Astrocyte (in vitro differentiated cells and primary cell): ENCODE data around the gene TSHZ1. TPM values are rescaled to one million over a fixed set of nuclear protein-coding genes. Genes with fewer than 3 reads are reported as not detected.

Experiments used
- DNase-seq: peaks from one replicate; pipeline ENCODE4 v3.0.0-alpha.2; 2010; ENCODE audit warnings: low read depth
- FAIRE-seq: peaks from 2 replicates; lab custom pipeline; 2011; peaks lifted over from hg19 to GRCh38; lab: Jason Lieb, UNC
- H2AFZ ChIP-seq: 2 replicates; pipeline ENCODE4 v1.6.0; 2012; ENCODE audit warnings: low read depth, low read length, inconsistent platforms
- H3K27ac ChIP-seq: 2 replicates; pipeline ENCODE4 v1.5.1; 2011; ENCODE audit warnings: low read depth, low read length, inconsistent platforms
- H3K27me3 ChIP-seq: 2 replicates; pipeline ENCODE4 v1.6.0; 2011; ENCODE audit warnings: low read length, inconsistent platforms; ENCODE audit not compliant: insufficient read depth
- H3K36me3 ChIP-seq: 2 replicates; pipeline ENCODE4 v1.5.1; 2011; ENCODE audit warnings: low read length, inconsistent platforms; ENCODE audit not compliant: insufficient read depth
- H3K4me1 ChIP-seq: 2 replicates; pipeline ENCODE4 v1.5.1; 2011; ENCODE audit warnings: low read length, inconsistent platforms; ENCODE audit not compliant: insufficient read depth
- H3K4me2 ChIP-seq: 2 replicates; pipeline ENCODE4 v1.6.0; 2012; ENCODE audit warnings: low read length, inconsistent platforms
- H3K4me3 ChIP-seq: 2 replicates; pipeline ENCODE4 v1.5.1; 2011; ENCODE audit warnings: low read depth, mild to moderate bottlenecking, low read length, inconsistent platforms; ENCODE audit not compliant: insufficient read depth
- H3K79me2 ChIP-seq: 2 replicates; pipeline ENCODE4 v1.6.0; 2012; ENCODE audit warnings: mild to moderate bottlenecking, low read length, inconsistent platforms; ENCODE audit not compliant: insufficient read depth
- H3K9ac ChIP-seq: 2 replicates; pipeline ENCODE4 v1.6.0; 2012; ENCODE audit warnings: mild to moderate bottlenecking, low read length, inconsistent platforms
- H3K9me3 ChIP-seq: 2 replicates; pipeline ENCODE4 v1.5.1; 2012; ENCODE audit warnings: low read depth, mild to moderate bottlenecking, low read length, inconsistent platforms; ENCODE audit not compliant: insufficient read depth
- H4K20me1 ChIP-seq: 2 replicates; pipeline ENCODE4 v1.6.0; 2012; ENCODE audit warnings: low read length, inconsistent platforms; ENCODE audit not compliant: insufficient read depth
- H3K27ac Mint-ChIP-seq: one replicate; pipeline ENCODE4 v1.8.0; 2021; ENCODE audit warnings: mild to moderate bottlenecking, mixed read lengths; ENCODE audit not compliant: unreplicated experiment
- H3K27me3 Mint-ChIP-seq: one replicate; pipeline ENCODE4 v1.8.0; 2021; ENCODE audit warnings: low read depth, mixed read lengths; ENCODE audit not compliant: unreplicated experiment
- H3K36me3 Mint-ChIP-seq: one replicate; pipeline ENCODE4 v1.8.0; 2021; ENCODE audit warnings: low read depth, mixed read lengths; ENCODE audit not compliant: unreplicated experiment
- H3K4me1 Mint-ChIP-seq: one replicate; pipeline ENCODE4 v1.8.0; 2021; ENCODE audit warnings: low read depth, mixed read lengths; ENCODE audit not compliant: unreplicated experiment
- H3K4me3 Mint-ChIP-seq: one replicate; pipeline ENCODE4 v1.8.0; 2021; ENCODE audit warnings: mild to moderate bottlenecking, moderate library complexity, mixed read lengths; ENCODE audit not compliant: unreplicated experiment
- H3K9me3 Mint-ChIP-seq: one replicate; pipeline ENCODE4 v1.8.0; 2021; ENCODE audit warnings: mild to moderate bottlenecking, mixed read lengths; ENCODE audit not compliant: unreplicated experiment
- CTCF ChIP-seq: IDR thresholded peaks from 2 replicates; pipeline ENCODE4 v1.5.1; 2011; ENCODE audit warnings: low read depth, mild to moderate bottlenecking, inconsistent platforms, low read length, moderate library complexity; ENCODE audit not compliant: insufficient read depth
- EZH2 ChIP-seq: IDR thresholded peaks from 2 replicates; pipeline ENCODE4 v1.6.1; 2012; ENCODE audit warnings: mild to moderate bottlenecking, low read length, inconsistent platforms; ENCODE audit not compliant: insufficient read depth
- total RNA-seq: library from RNA; stranded (reverse); gene quantifications from 2 replicates; pipeline ENCODE4 v1.2.1, GENCODE V29; 2021

Gene TSHZ1
- total RNA-seq, 1 donor from 2014 or later: 2.9 TPM

- H3K9ac ChIP-seq: no peak overlapping the region
- no peak for TF ChIP-seq EZH2
- no peak for TF ChIP-seq CTCF
- DNase-seq (no peak), FAIRE-seq (no peak)
- H3K36me3 ChIP-seq: no peaks in the 10 kb centered on the region
- no peaks in the 10 kb centered on the region for H4K20me1 ChIP-seq
- no peaks in the 10 kb centered on the region for H3K9me3 ChIP-seq
- H3K4me1 ChIP-seq: no peaks in the 10 kb centered on the region
- H3K9me3 Mint-ChIP-seq: no peaks in the 10 kb centered on the region
- no peak overlapping the region for H3K4me2 ChIP-seq
- no peak overlapping the region for H3K4me3 ChIP-seq
- H2AFZ ChIP-seq: no peak overlapping the region
- no peak overlapping the region for H3K4me3 Mint-ChIP-seq
- no peak overlapping the region for H3K27ac ChIP-seq
- H3K27ac Mint-ChIP-seq: no peak overlapping the region
- no peaks in the 10 kb centered on the region for H3K36me3 Mint-ChIP-seq
- no peaks in the 10 kb centered on the region for H3K4me1 Mint-ChIP-seq
- peaks cover 4% of the 10 kb centered on the region for H3K27me3 Mint-ChIP-seq
- no peaks in the 10 kb centered on the region for H3K79me2 ChIP-seq
- no peaks in the 10 kb centered on the region for H3K27me3 ChIP-seq
These were observed 33.7 kb upstream of the TSHZ1 start for GRCh38 chr18:75176849-75177248.

GRCh38 chr18:75178376-75178775 is 32.2 kb upstream of the TSHZ1 start:
- no peak for FAIRE-seq
- Mint-ChIP-seq H3K36me3 (no peaks in the 10 kb centered on the region), H3K9me3 (no peaks in the 10 kb centered on the region), H3K4me3 (no peak overlapping the region), H3K27ac (no peak overlapping the region), H3K4me1 (peaks cover 2% of the 10 kb centered on the region), H3K27me3 (no peaks in the 10 kb centered on the region)
- Histone ChIP-seq H3K4me2 (no peak overlapping the region), H3K27me3 (no peaks in the 10 kb centered on the region), H3K9me3 (no peaks in the 10 kb centered on the region), H3K36me3 (no peaks in the 10 kb centered on the region), H4K20me1 (no peaks in the 10 kb centered on the region), H3K4me1 (no peaks in the 10 kb centered on the region), H3K27ac (no peak overlapping the region), H3K4me3 (no peak overlapping the region), H2AFZ (no peak overlapping the region), H3K9ac (no peak overlapping the region), H3K79me2 (no peaks in the 10 kb centered on the region)
- TF ChIP-seq CTCF: no peak
- no peak for TF ChIP-seq EZH2
- no peak for DNase-seq

GRCh38 chr18:75179819-75180600 is 30.6 kb upstream of the TSHZ1 start:
- Histone ChIP-seq H3K4me2 (no peak overlapping the region), H2AFZ (no peak overlapping the region), H3K9ac (no peak overlapping the region), H3K4me1 (no peaks in the 10 kb centered on the region), H3K9me3 (no peaks in the 10 kb centered on the region), H3K79me2 (no peaks in the 10 kb centered on the region), H4K20me1 (no peaks in the 10 kb centered on the region), H3K4me3 (no peak overlapping the region), H3K36me3 (no peaks in the 10 kb centered on the region), H3K27me3 (no peaks in the 10 kb centered on the region), H3K27ac (no peak overlapping the region)
- TF ChIP-seq EZH2: no peak
- TF ChIP-seq CTCF: no peak
- Mint-ChIP-seq H3K27me3 (no peaks in the 10 kb centered on the region), H3K9me3 (no peaks in the 10 kb centered on the region), H3K4me1 (peaks cover 5% of the 10 kb centered on the region), H3K36me3 (no peaks in the 10 kb centered on the region), H3K27ac (no peak overlapping the region), H3K4me3 (no peak overlapping the region)
- no peak for FAIRE-seq
- no peak for DNase-seq
